ENCODE measurements around the gene IMPA2.
A peak's percentile ranks its signal among the peaks of the same experiment; 100 is the strongest.
"Not testable (repeated sequence)": the region's sequence is repeated elsewhere in the genome, so short reads cannot be mapped to it uniquely, and the experiment has no call there.

The IMPA2 gene

GRCh38 chr18:11951390-11951851, 29.9 kb upstream of the IMPA2 start:
- Histone ChIP-seq H3K36me3 (ENCODE audit: control insufficient read depth, insufficient read depth, low read length) (no peaks in the 10 kb centered on the region), H3K9ac (ENCODE audit: low read length) (no peak overlapping the region), H3K27me3 (ENCODE audit: control insufficient read depth, insufficient read depth, low read length) (no peaks in the 10 kb centered on the region), H3K27ac (ENCODE audit: low read depth, low read length) (no peak overlapping the region), H3K4me3 (ENCODE audit: low read length) (no peak overlapping the region), H3K4me1 (ENCODE audit: control insufficient read depth, insufficient read depth, low read length) (peaks cover 3% of the 10 kb centered on the region)

GRCh38 chr18:11953113-11953512, 28.2 kb upstream of the IMPA2 start:
- Histone ChIP-seq H3K4me3 (ENCODE audit: low read length) (no peak overlapping the region), H3K4me1 (ENCODE audit: control insufficient read depth, insufficient read depth, low read length) (no peaks in the 10 kb centered on the region), H3K9ac (ENCODE audit: low read length) (no peak overlapping the region), H3K27ac (ENCODE audit: low read depth, low read length) (no peak overlapping the region), H3K27me3 (ENCODE audit: control insufficient read depth, insufficient read depth, low read length) (no peaks in the 10 kb centered on the region), H3K36me3 (ENCODE audit: control insufficient read depth, insufficient read depth, low read length) (no peaks in the 10 kb centered on the region)

- H3K36me3 ChIP-seq (ENCODE audit: control insufficient read depth, insufficient read depth, low read length) = no peaks in the 10 kb centered on the region
- H3K4me3 ChIP-seq (ENCODE audit: low read length) = no peak overlapping the region
Measured at GRCh38 chr18:11955239-11956029, 25.9 kb upstream of the IMPA2 start.

GRCh38 chr18:11956371-11957308, 24.7 kb upstream of the IMPA2 start:
- Histone ChIP-seq H3K4me3 (ENCODE audit: low read length) (no peak overlapping the region), H3K36me3 (ENCODE audit: control insufficient read depth, insufficient read depth, low read length) (no peaks in the 10 kb centered on the region), H3K27me3 (ENCODE audit: control insufficient read depth, insufficient read depth, low read length) (no peaks in the 10 kb centered on the region), H3K27ac (ENCODE audit: low read depth, low read length) (no peak overlapping the region), H3K4me1 (ENCODE audit: control insufficient read depth, insufficient read depth, low read length) (no peaks in the 10 kb centered on the region), H3K9ac (ENCODE audit: low read length) (no peak overlapping the region)

More at GRCh38 chr18:11955239-11956029, 25.9 kb upstream of the IMPA2 start:
- Histone ChIP-seq H3K9ac (ENCODE audit: low read length) (no peak overlapping the region), H3K27me3 (ENCODE audit: control insufficient read depth, insufficient read depth, low read length) (no peaks in the 10 kb centered on the region), H3K4me1 (ENCODE audit: control insufficient read depth, insufficient read depth, low read length) (no peaks in the 10 kb centered on the region), H3K27ac (ENCODE audit: low read depth, low read length) (no peak overlapping the region)

GRCh38 chr18:11957636-11958035, 23.7 kb upstream of the IMPA2 start:
- no peak overlapping the region for H3K27ac ChIP-seq (ENCODE audit: low read depth, low read length)
- H3K9ac ChIP-seq (ENCODE audit: low read length) = no peak overlapping the region
- no peak overlapping the region for H3K4me3 ChIP-seq (ENCODE audit: low read length)
- H3K36me3 ChIP-seq (ENCODE audit: control insufficient read depth, insufficient read depth, low read length) = no peaks in the 10 kb centered on the region
- H3K4me1 ChIP-seq (ENCODE audit: control insufficient read depth, insufficient read depth, low read length) = peaks cover 2% of the 10 kb centered on the region
- H3K27me3 ChIP-seq (ENCODE audit: control insufficient read depth, insufficient read depth, low read length) = no peaks in the 10 kb centered on the region

GRCh38 chr18:11959651-11960050, 21.7 kb upstream of the IMPA2 start:
- H3K4me1 ChIP-seq (ENCODE audit: control insufficient read depth, insufficient read depth, low read length); H3K27ac ChIP-seq (ENCODE audit: low read depth, low read length); H3K27me3 ChIP-seq (ENCODE audit: control insufficient read depth, insufficient read depth, low read length); H3K36me3 ChIP-seq (ENCODE audit: control insufficient read depth, insufficient read depth, low read length); H3K9ac ChIP-seq (ENCODE audit: low read length); H3K4me3 ChIP-seq (ENCODE audit: low read length): not testable (repeated sequence)

GRCh38 chr18:11960743-11961380, 20.4 kb upstream of the IMPA2 start:
- Histone ChIP-seq H3K4me3 (ENCODE audit: low read length) (no peak overlapping the region), H3K4me1 (ENCODE audit: control insufficient read depth, insufficient read depth, low read length) (peaks cover 5% of the 10 kb centered on the region), H3K9ac (ENCODE audit: low read length) (no peak overlapping the region), H3K27ac (ENCODE audit: low read depth, low read length) (no peak overlapping the region), H3K27me3 (ENCODE audit: control insufficient read depth, insufficient read depth, low read length) (no peaks in the 10 kb centered on the region), H3K36me3 (ENCODE audit: control insufficient read depth, insufficient read depth, low read length) (no peaks in the 10 kb centered on the region)

GRCh38 chr18:11962597-11962996, 18.7 kb upstream of the IMPA2 start:
- H3K36me3 ChIP-seq (ENCODE audit: control insufficient read depth, insufficient read depth, low read length) = no peaks in the 10 kb centered on the region
- H3K4me1 ChIP-seq (ENCODE audit: control insufficient read depth, insufficient read depth, low read length) = peaks cover 5% of the 10 kb centered on the region
- no peaks in the 10 kb centered on the region for H3K27me3 ChIP-seq (ENCODE audit: control insufficient read depth, insufficient read depth, low read length)
- no peak overlapping the region for H3K9ac ChIP-seq (ENCODE audit: low read length)
- no peak overlapping the region for H3K4me3 ChIP-seq (ENCODE audit: low read length)
- H3K27ac ChIP-seq (ENCODE audit: low read depth, low read length) = no peak overlapping the region

- Histone ChIP-seq H3K9ac (ENCODE audit: low read length) (no peak overlapping the region), H3K27me3 (ENCODE audit: control insufficient read depth, insufficient read depth, low read length) (no peaks in the 10 kb centered on the region), H3K36me3 (ENCODE audit: control insufficient read depth, insufficient read depth, low read length) (no peaks in the 10 kb centered on the region), H3K27ac (ENCODE audit: low read depth, low read length) (peak overlapping the region; percentile 63), H3K4me1 (ENCODE audit: control insufficient read depth, insufficient read depth, low read length) (peaks cover 5% of the 10 kb centered on the region), H3K4me3 (ENCODE audit: low read length) (no peak overlapping the region)
Measured at GRCh38 chr18:11963991-11964484, 17.3 kb upstream of the IMPA2 start.

GRCh38 chr18:11969904-11970835, 11.1 kb upstream of the IMPA2 start:
- Histone ChIP-seq H3K9ac (ENCODE audit: low read length) (no peak overlapping the region), H3K27me3 (ENCODE audit: control insufficient read depth, insufficient read depth, low read length) (no peaks in the 10 kb centered on the region), H3K4me3 (ENCODE audit: low read length) (no peak overlapping the region), H3K4me1 (ENCODE audit: control insufficient read depth, insufficient read depth, low read length) (no peaks in the 10 kb centered on the region), H3K27ac (ENCODE audit: low read depth, low read length) (no peak overlapping the region), H3K36me3 (ENCODE audit: control insufficient read depth, insufficient read depth, low read length) (no peaks in the 10 kb centered on the region)

GRCh38 chr18:11970836-11971226, 10.5 kb upstream of the IMPA2 start:
- not testable (repeated sequence) for H3K27me3 ChIP-seq (ENCODE audit: control insufficient read depth, insufficient read depth, low read length); H3K4me3 ChIP-seq (ENCODE audit: low read length); H3K4me1 ChIP-seq (ENCODE audit: control insufficient read depth, insufficient read depth, low read length); H3K36me3 ChIP-seq (ENCODE audit: control insufficient read depth, insufficient read depth, low read length); H3K9ac ChIP-seq (ENCODE audit: low read length); H3K27ac ChIP-seq (ENCODE audit: low read depth, low read length)
